ENCODE data around the gene DCDC2B. TPM values are rescaled to one million over a fixed set of nuclear protein-coding genes. Genes with fewer than 3 reads are reported as not detected.

DCDC2B gene
- total RNA-seq, 1 donor from 2014 or later, result not detected

DNA sequence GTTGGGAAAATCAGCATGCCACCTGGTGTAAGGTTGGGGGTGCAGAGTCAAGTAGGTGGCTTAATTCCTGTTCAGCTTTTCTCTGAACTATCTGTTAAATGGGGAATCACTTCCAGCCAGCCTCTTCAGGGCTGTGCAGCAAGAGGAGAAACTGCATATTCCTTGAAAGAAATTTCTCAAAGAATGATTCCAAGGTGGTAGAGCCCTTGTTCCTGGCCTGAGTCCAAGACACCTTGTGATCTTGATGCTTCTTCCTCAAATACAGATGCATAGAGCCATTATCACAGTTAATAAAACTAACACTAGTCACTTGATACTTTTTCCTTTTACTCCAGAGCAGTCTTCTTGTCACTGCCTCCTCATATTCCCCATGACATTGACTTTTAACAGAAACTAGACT is 24.2 kb upstream of the DCDC2B start:
- TF ChIP-seq, protein P1, sequence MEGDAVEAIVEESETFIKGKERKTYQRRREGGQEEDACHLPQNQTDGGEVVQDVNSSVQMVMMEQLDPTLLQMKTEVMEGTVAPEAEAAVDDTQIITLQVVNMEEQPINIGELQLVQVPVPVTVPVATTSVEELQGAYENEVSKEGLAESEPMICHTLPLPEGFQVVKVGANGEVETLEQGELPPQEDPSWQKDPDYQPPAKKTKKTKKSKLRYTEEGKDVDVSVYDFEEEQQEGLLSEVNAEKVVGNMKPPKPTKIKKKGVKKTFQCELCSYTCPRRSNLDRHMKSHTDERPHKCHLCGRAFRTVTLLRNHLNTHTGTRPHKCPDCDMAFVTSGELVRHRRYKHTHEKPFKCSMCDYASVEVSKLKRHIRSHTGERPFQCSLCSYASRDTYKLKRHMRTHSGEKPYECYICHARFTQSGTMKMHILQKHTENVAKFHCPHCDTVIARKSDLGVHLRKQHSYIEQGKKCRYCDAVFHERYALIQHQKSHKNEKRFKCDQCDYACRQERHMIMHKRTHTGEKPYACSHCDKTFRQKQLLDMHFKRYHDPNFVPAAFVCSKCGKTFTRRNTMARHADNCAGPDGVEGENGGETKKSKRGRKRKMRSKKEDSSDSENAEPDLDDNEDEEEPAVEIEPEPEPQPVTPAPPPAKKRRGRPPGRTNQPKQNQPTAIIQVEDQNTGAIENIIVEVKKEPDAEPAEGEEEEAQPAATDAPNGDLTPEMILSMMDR (conservative IDR thresholded peaks at IDR 0.05; ENCODE audit: low read depth, low read length), result no peak
- no peak overlapping the region for H3K4me3 ChIP-seq (ENCODE audit: low read depth, low read length)
- DNase-seq (ENCODE audit: low read depth), result no peak

DNA sequence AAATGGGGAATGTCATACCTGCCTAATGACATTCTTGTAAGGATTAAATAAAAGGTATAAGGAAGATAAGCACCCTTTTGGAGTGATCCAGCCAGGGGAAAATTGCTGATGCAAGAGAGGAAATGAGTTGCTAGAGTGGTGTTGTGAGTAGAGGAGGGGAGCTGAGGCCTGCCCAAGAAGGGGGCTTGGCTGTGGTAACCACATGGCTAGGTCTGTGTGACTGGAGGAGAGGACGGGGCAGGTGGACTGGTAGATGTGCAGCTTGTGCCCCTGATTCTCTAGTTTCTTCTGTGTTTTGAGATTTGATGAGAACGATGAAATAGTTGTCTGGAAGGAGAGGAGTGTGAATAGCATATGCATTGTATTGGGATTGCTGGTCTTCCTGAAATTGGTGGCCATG is 22.8 kb upstream of the DCDC2B start:
- no peak overlapping the region for H3K4me3 ChIP-seq (ENCODE audit: low read depth, low read length)
- TF ChIP-seq, protein P1 (conservative IDR thresholded peaks at IDR 0.05; ENCODE audit: low read depth, low read length), result no peak
- no peak for DNase-seq (ENCODE audit: low read depth)

DNA sequence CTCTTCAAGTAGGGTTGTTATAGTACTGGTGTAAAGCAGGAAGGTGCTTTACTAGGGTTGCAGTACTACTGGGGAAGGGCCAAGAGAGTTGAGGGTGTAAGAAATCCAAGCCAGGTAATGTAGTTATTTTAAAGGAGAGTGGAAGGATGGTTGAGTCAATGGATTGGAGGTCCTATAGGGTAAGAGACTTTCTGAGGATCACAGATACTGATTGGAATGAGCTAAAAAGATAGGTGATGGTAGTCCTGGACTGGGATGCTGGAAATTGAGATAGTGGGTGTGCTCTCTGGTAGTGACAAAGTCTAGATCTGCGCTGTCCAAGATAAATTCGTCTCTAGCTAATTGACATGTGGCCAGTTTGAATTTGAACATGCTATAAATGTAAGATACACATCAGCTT is 22.4 kb upstream of the DCDC2B start:
- TF ChIP-seq, protein P1 (conservative IDR thresholded peaks at IDR 0.05; ENCODE audit: low read depth, low read length), result no peak
- H3K4me3 ChIP-seq (ENCODE audit: low read depth, low read length), result no peak overlapping the region
- DNase-seq (ENCODE audit: low read depth), result no peak

DNA sequence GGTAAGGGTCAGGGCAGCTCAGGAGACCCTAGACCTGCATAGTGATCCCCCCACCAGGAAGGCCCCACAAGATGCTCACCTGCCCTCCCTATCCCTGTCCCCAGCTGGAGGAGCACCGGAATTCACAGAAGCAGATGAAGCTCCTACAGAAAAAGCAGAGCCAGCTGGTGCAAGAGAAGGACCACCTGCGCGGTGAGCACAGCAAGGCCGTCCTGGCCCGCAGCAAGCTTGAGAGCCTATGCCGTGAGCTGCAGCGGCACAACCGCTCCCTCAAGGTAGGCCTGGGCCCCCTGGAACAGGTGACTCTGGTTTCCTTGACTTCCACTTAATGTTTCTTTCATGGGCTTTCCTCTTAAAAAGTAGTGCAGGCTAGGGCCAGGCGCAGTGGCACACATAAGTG is 21.0 kb upstream of the DCDC2B start:
- H3K4me3 ChIP-seq (ENCODE audit: low read depth, low read length), result no peak overlapping the region
- TF ChIP-seq, protein P1 (conservative IDR thresholded peaks at IDR 0.05; ENCODE audit: low read depth, low read length), result no peak

DNA sequence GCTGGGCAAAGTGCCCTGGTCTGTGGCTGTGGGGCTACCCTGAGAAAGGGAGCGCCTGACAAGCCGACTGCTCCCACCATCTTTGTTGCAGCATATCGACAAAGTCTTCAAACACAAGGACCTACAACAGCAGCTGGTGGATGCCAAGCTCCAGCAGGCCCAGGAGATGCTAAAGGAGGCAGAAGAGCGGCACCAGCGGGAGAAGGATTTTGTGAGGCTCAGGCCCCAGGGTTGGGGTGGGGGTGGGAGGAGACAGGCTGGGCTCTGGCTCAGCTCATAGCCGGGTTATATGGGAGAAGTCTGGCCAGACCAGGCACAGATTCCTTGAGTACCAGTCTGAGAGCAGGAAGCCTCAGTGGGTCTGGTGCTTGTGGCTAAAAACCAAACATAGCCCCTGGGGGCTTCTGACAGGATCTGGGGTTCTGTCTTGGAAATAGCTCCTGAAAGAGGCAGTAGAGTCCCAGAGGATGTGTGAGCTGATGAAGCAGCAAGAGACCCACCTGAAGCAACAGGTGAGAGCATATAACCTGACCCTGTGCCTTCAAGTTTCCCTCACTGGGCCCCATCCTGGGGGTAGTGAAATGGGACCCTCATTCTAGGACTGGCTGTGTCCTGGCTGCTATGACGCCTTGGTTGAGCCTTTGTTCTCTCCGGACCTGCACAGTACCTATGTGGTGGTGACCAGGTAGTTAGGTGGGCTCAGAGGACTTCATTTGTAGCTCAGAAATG is 16.5 kb upstream of the DCDC2B start:
- TF ChIP-seq, protein P1 (conservative IDR thresholded peaks at IDR 0.05; ENCODE audit: low read depth, low read length), result no peak
- no peak for DNase-seq (ENCODE audit: low read depth)
- H3K4me3 ChIP-seq (ENCODE audit: low read depth, low read length), result no peak overlapping the region

More for the DNA sequence above, 21.0 kb upstream of the DCDC2B start:
- no peak for DNase-seq (ENCODE audit: low read depth)

DNA sequence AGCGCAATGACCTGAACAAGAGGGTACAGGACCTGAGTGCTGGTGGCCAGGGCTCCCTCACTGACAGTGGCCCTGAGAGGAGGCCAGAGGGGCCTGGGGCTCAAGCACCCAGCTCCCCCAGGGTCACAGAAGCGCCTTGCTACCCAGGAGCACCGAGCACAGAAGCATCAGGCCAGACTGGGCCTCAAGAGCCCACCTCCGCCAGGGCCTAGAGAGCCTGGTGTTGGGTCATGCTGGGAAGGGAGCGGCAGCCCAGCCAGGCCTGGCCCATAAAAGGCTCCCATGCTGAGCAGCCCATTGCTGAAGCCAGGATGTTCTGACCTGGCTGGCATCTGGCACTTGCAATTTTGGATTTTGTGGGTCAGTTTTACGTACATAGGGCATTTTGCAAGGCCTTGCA is 13.9 kb upstream of the DCDC2B start:
- H3K4me3 ChIP-seq (ENCODE audit: low read depth, low read length), result no peak overlapping the region
- TF ChIP-seq, protein P1 (conservative IDR thresholded peaks at IDR 0.05; ENCODE audit: low read depth, low read length), result no peak
- no peak for DNase-seq (ENCODE audit: low read depth)

DNA sequence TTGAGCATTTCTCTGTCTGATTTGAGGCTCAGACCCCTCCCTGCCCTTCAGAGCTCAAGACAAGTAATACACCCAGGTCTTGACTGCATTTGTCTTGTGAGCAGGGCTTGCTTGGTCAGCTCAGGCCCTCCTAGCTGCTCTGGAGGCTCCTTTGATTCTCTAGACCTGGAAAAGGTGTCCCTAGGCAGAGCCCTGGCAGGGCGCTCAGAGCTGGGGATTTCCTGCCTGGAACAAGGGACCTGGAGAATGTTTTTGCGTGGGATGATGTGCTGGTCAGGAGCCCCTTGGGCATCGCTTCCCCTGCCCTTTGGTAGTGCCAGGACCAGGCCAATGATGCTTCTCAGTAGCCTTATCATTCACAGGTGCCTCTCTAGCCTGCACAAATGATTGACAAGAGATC is 13.4 kb upstream of the DCDC2B start:
- no peak for DNase-seq (ENCODE audit: low read depth)
- TF ChIP-seq, protein P1 (conservative IDR thresholded peaks at IDR 0.05; ENCODE audit: low read depth, low read length), result no peak
- H3K4me3 ChIP-seq (ENCODE audit: low read depth, low read length), result no peak overlapping the region
